Calu3 (cell line): ENCODE measurements around the gene TENM4. TPM values are rescaled to one million over a fixed set of nuclear protein-coding genes. Genes with fewer than 3 reads are reported as not detected.

ENCODE experiments used
- BruUV-seq: library from RNA; stranded (reverse); fragments of 400-500 nt; replicated peaks from 2 replicates; lab custom pipeline; 2021; lab: Mats Ljungman, UMichigan
- CTCF ChIA-PET: fragments of 300-600 bp; sonication (Branson Sonifier 250); formaldehyde crosslinking; loops from one replicate; lab custom pipeline; 2022; ENCODE audit warnings: antibody characterized with exemption; lab: Charles Lee
- DNase-seq: peaks from one replicate; pipeline ENCODE4 v3.0.0; 2022
- H3K27ac Mint-ChIP-seq: one replicate; pipeline ENCODE4 v1.8.0; 2022; ENCODE audit warnings: mixed read lengths; ENCODE audit not compliant: unreplicated experiment
- H3K27me3 Mint-ChIP-seq: one replicate; pipeline ENCODE4 v1.8.0; 2022; ENCODE audit warnings: mixed read lengths; ENCODE audit not compliant: unreplicated experiment
- H3K36me3 Mint-ChIP-seq: one replicate; pipeline ENCODE4 v1.8.0; 2022; ENCODE audit warnings: mild to moderate bottlenecking, moderate library complexity, mixed read lengths; ENCODE audit not compliant: insufficient read depth, unreplicated experiment
- H3K4me1 Mint-ChIP-seq: one replicate; pipeline ENCODE4 v1.8.0; 2022; ENCODE audit warnings: mild to moderate bottlenecking, low read depth, mixed read lengths; ENCODE audit not compliant: unreplicated experiment
- H3K4me3 Mint-ChIP-seq: one replicate; pipeline ENCODE4 v1.8.0; 2022; ENCODE audit warnings: mild to moderate bottlenecking, low read depth, moderate library complexity, mixed read lengths; ENCODE audit not compliant: unreplicated experiment
- H3K9me3 Mint-ChIP-seq: one replicate; pipeline ENCODE4 v1.8.0; 2022; ENCODE audit warnings: low read depth, mixed read lengths; ENCODE audit not compliant: unreplicated experiment
- CTCF ChIP-seq: fragments of 200-600 bp; IDR thresholded peaks from one replicate; pipeline ENCODE4 v1.8.0; 2022; ENCODE audit warnings: antibody characterized with exemption; ENCODE audit not compliant: unreplicated experiment
- intact Hi-C: fragments of 100-400 bp; cut with micrococcal nuclease; formaldehyde crosslinking; loops from one replicate; pipeline ENCODE4 v1.10.0; 2022; ENCODE audit not compliant: unreplicated experiment
- total RNA-seq: library from RNA; stranded (reverse); gene quantifications from 2 replicates; pipeline ENCODE4 v1.2.3, GENCODE V29; 2022

Gene TENM4
- total RNA-seq, 1 experiment from 2014 or later, result not detected

GRCh38 chr11:79404806-79405205, 36.0 kb downstream of the TENM4 start:
- H3K27me3 Mint-ChIP-seq, result no peaks in the 10 kb centered on the region

GRCh38 chr11:79404325-79404724, 36.5 kb downstream of the TENM4 start:
- Mint-ChIP-seq H3K9me3 (peaks cover 3% of the 10 kb centered on the region), H3K4me3 (no peak overlapping the region), H3K27ac (no peak overlapping the region), H3K4me1 (no peaks in the 10 kb centered on the region), H3K27me3 (no peaks in the 10 kb centered on the region), H3K36me3 (no peaks in the 10 kb centered on the region)
- BruUV-seq, result no TSS peak
- intact Hi-C loops, result no loop called here
- DNase-seq, result no peak
- no peak for TF ChIP-seq CTCF
- CTCF ChIA-PET, result no interaction called here

More at GRCh38 chr11:79404806-79405205, 36.0 kb downstream of the TENM4 start:
- DNase-seq, result no peak
- intact Hi-C loops, result no loop called here
- TF ChIP-seq CTCF, result no peak
- CTCF ChIA-PET, result no interaction called here
- H3K36me3 Mint-ChIP-seq, result no peaks in the 10 kb centered on the region
- H3K4me1 Mint-ChIP-seq, result no peaks in the 10 kb centered on the region
- no peak overlapping the region for H3K27ac Mint-ChIP-seq
- H3K9me3 Mint-ChIP-seq, result peaks cover 3% of the 10 kb centered on the region
- no peak overlapping the region for H3K4me3 Mint-ChIP-seq
- no TSS peak for BruUV-seq

GRCh38 chr11:79403839-79404238, 37.0 kb downstream of the TENM4 start:
- intact Hi-C loops, result no loop called here

GRCh38 chr11:79402912-79403311, 37.9 kb downstream of the TENM4 start:
- no TSS peak for BruUV-seq
- no peak for TF ChIP-seq CTCF
- Mint-ChIP-seq H3K36me3 (no peaks in the 10 kb centered on the region), H3K27me3 (no peaks in the 10 kb centered on the region), H3K9me3 (peaks cover 3% of the 10 kb centered on the region), H3K4me3 (no peak overlapping the region), H3K4me1 (no peaks in the 10 kb centered on the region), H3K27ac (no peak overlapping the region)
- intact Hi-C loops, result no loop called here
- CTCF ChIA-PET, result no interaction called here
- no peak for DNase-seq

More at GRCh38 chr11:79403839-79404238, 37.0 kb downstream of the TENM4 start:
- no TSS peak for BruUV-seq
- H3K27me3 Mint-ChIP-seq, result no peaks in the 10 kb centered on the region
- H3K4me3 Mint-ChIP-seq, result no peak overlapping the region
- TF ChIP-seq CTCF, result no peak
- H3K27ac Mint-ChIP-seq, result no peak overlapping the region
- no peak for DNase-seq
- H3K9me3 Mint-ChIP-seq, result peaks cover 3% of the 10 kb centered on the region
- no peaks in the 10 kb centered on the region for H3K4me1 Mint-ChIP-seq
- CTCF ChIA-PET, result no interaction called here
- H3K36me3 Mint-ChIP-seq, result no peaks in the 10 kb centered on the region
